ENCODE data around the gene CYB561D2. TPM values are rescaled to one million over a fixed set of nuclear protein-coding genes. Genes with fewer than 3 reads are reported as not detected.
A peak's percentile ranks its signal among the peaks of the same experiment; 100 is the strongest.

The CYB561D2 gene
- total RNA-seq, 1 experiment from 2014 or later = 9.5 TPM

DNA sequence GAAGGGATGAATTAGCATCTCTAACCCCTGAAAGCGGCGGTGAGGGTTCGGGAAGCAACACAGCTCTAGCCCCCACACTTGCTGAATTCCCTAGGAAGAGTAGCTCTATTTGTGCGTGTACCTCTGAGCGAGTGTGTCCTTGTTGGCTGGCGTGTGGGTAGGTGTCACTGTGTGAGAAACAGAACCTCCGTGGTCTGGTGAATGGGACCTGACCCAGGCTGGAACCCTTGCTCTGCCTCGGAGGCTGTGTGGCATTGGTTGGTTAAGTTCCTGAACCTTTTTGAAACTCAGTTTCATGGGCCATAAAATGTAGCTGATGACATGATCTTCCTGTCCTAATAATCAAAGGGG is 9.1 kb downstream of the CYB561D2 start:
- ChIA-PET CTCF (no interaction called here), POLR2A (interaction anchor here (0.6 kb wide), 1 partner anchor 9 kb away, joined by 3 read pairs; the partner anchor contains the start of genes CYB561D2 and NPRL2), RAD21 (ENCODE audit: low non-redundant PET in 1 of 2, low total read pairs in 2 of 2, uncharacterized antibody in 2 of 2, unreplicated experiment in 2 of 2) (no interaction called here)
- peaks cover 7 to 12% of the 10 kb centered on the region in 2 experiments; a peak in 2 of 4 replicates for H3K36me3 ChIP-seq (ENCODE audit: control insufficient read depth in 1 of 2, insufficient read depth in 2 of 2, low read length in 2 of 2)
- H3K79me2 ChIP-seq (ENCODE audit: insufficient read depth, low read length) = peaks cover 41% of the 10 kb centered on the region
- H3K9me2 ChIP-seq (ENCODE audit: insufficient read depth) = no peaks in the 10 kb centered on the region
- peak overlapping the region; percentile 57 for H2AFZ ChIP-seq (ENCODE audit: low read depth, low read length, poor library complexity, severe bottlenecking)
- no peak overlapping the region; the same call in 1 of the 2 replicates for H3K27ac ChIP-seq (ENCODE audit: low read depth, low read length)
- H3K4me3 ChIP-seq (replicated peaks in 1 of 2; ENCODE audit: low read depth in 1 of 2, low read length in 2 of 2) = peak overlapping the region; percentile 83 to 87
- ATAC-seq = peak; percentile 16
- no TSS peak for BruUV-seq (replicated peaks)
- H3K4me2 ChIP-seq (ENCODE audit: low read length) = peak overlapping the region; percentile 89
- H3K9me3 ChIP-seq (ENCODE audit: control insufficient read depth in 1 of 2, insufficient read depth in 1 of 2, low read depth in 1 of 2, low read length in 2 of 2) = no peaks in the 10 kb centered on the region
- DNase-seq (ENCODE audit: low read depth, low spot score) = no peak
- TF ChIP-seq EZH2 (IDR thresholded peaks at IDR 0.05) (no peak), SP1 (IDR thresholded peaks at IDR 0.05; ENCODE audit: low read depth) (no peak), ATF3 (IDR thresholded peaks at IDR 0.05) (no peak), ELF1 (IDR thresholded peaks at IDR 0.05; ENCODE audit: borderline replicate concordance, low read depth) (no peak), POLR2AphosphoS5 (IDR thresholded peaks at IDR 0.05; ENCODE audit: low read depth, low read length) (no peak), CBX3 (IDR thresholded peaks at IDR 0.05; ENCODE audit: low read depth) (no peak), SIN3A (IDR thresholded peaks at IDR 0.05; ENCODE audit: low read depth) (no peak), ZFX (IDR thresholded peaks at IDR 0.05) (no peak), TCF7L2 (IDR thresholded peaks at IDR 0.05; ENCODE audit: borderline replicate concordance, extremely low read depth, insufficient read depth, insufficient read length) (no peak), MAX (IDR thresholded peaks at IDR 0.05) (no peak), YY1 (IDR thresholded peaks at IDR 0.05; ENCODE audit: extremely low read depth, insufficient replicate concordance, low read depth, low read length) (no peak), JUND (IDR thresholded peaks at IDR 0.05) (no peak), EZH2phosphoT487 (IDR thresholded peaks at IDR 0.05; ENCODE audit: borderline replicate concordance) (no peak), POLR2A (IDR thresholded peaks at IDR 0.05; ENCODE audit: borderline replicate concordance, extremely low read depth, insufficient read depth, insufficient read length) (no peak)
- H3K4me1 ChIP-seq (ENCODE audit: control insufficient read depth in 1 of 2, insufficient read depth in 2 of 2, low read length in 2 of 2) = peaks cover 9 to 39% of the 10 kb centered on the region in 2 experiments; a peak in 3 of 4 replicates
- no peaks in the 10 kb centered on the region for H3K27me3 ChIP-seq (ENCODE audit: insufficient read depth, low read length)
- H4K20me1 ChIP-seq (ENCODE audit: insufficient read depth) = no peaks in the 10 kb centered on the region
- no peak overlapping the region for H3K9ac ChIP-seq (ENCODE audit: low read length)
- intact Hi-C loops (cut with micrococcal nuclease) = loop anchor here (1.0 to 10.0 kb wide), 2 partner anchors 8 to 1025 kb away; partner anchors contain the start of gene MANF

Data from HCT116 (cell line).